ENCODE results near the gene FGF23. TPM values are rescaled to one million over a fixed set of nuclear protein-coding genes. Genes with fewer than 3 reads are reported as not detected.

The FGF23 gene
- not detected for total RNA-seq

DNA sequence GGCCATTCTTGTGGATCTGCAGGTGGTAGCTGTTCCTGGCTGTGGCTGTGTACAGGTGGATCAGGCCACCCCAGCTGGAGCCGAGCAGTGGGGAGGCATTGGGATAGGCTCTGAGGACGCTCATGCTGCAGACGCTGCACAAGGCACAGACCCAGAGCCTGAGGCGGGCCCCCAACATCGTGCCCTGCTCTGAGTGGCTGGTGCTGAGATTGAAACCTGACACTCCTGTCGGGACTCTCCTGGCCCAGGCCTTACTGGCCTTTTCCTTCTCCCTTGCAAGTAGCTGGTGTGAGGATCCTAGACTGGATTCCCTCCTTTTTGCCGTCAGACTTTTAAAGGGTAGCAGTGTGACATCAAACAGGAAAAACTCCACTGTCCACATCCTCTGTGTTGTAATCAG, at the start of gene FGF23:
Gene FGF23, minus strand, starts transcription at position 308 of the 400 bp plus-strand sequence. Its CDS starts 130 bp downstream, at position 178.
- ATAC-seq (no peak), DNase-seq (no peak)
- Histone ChIP-seq H3K4me1 (no peaks in the 10 kb centered on the region), H3K27ac (no peak within 1 kb of the TSS), H3K4me3 (no peak within 1 kb of the TSS), H3K27me3 (no peaks in the 10 kb centered on the region), H3K36me3 (replicated peaks in 1 of 2; ENCODE audit: insufficient read depth in 1 of 2, low read depth in 2 of 2) (no peaks in the 10 kb centered on the region), H3K9me3 (no peaks in the 10 kb centered on the region)
- no peak for TF ChIP-seq POLR2A (IDR thresholded peaks at IDR 0.05)
- TF ChIP-seq, protein P1, sequence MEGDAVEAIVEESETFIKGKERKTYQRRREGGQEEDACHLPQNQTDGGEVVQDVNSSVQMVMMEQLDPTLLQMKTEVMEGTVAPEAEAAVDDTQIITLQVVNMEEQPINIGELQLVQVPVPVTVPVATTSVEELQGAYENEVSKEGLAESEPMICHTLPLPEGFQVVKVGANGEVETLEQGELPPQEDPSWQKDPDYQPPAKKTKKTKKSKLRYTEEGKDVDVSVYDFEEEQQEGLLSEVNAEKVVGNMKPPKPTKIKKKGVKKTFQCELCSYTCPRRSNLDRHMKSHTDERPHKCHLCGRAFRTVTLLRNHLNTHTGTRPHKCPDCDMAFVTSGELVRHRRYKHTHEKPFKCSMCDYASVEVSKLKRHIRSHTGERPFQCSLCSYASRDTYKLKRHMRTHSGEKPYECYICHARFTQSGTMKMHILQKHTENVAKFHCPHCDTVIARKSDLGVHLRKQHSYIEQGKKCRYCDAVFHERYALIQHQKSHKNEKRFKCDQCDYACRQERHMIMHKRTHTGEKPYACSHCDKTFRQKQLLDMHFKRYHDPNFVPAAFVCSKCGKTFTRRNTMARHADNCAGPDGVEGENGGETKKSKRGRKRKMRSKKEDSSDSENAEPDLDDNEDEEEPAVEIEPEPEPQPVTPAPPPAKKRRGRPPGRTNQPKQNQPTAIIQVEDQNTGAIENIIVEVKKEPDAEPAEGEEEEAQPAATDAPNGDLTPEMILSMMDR (IDR thresholded peaks at IDR 0.05) = no peak
- intact Hi-C loops (cut with DNase I) = no loop called here
- 7 to 23% methylated on average over 6 to 7 of the region's 7 CpGs for WGBS, 2 donors

DNA sequence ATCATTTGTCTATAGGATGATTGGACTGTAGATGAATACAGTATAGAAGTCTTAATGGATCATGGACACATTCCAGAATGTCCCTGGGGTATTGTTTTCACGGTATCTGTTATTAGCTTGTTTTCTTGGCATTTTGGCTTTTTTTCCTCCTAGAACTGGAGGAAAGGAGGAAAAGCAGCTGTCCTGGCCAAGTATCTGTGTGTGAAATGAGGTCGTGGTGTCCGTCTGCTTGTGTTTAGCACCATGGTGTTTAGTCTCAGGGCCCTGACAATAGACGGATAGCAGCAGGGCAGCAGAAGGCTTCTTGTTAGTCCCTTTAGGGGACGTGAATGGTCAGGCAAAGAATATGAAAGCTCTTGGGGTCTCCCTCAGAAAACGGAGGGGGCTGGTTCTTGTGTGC, 44.9 kb upstream of the FGF23 start:
- Histone ChIP-seq H3K27ac (no peak overlapping the region), H3K36me3 (replicated peaks in 1 of 2; ENCODE audit: insufficient read depth in 1 of 2, low read depth in 2 of 2) (no peaks in the 10 kb centered on the region), H3K27me3 (no peaks in the 10 kb centered on the region), H3K4me1 (no peaks in the 10 kb centered on the region), H3K9me3 (no peaks in the 10 kb centered on the region), H3K4me3 (no peak overlapping the region)
- 39 to 40% methylated on average over 6 of the region's 6 CpGs for WGBS, 2 donors
- no peak for TF ChIP-seq POLR2A (IDR thresholded peaks at IDR 0.05)
- TF ChIP-seq, protein P1 (IDR thresholded peaks at IDR 0.05) = no peak
- ATAC-seq (no peak), DNase-seq (no peak)
- intact Hi-C loops (cut with DNase I) = no loop called here

DNA sequence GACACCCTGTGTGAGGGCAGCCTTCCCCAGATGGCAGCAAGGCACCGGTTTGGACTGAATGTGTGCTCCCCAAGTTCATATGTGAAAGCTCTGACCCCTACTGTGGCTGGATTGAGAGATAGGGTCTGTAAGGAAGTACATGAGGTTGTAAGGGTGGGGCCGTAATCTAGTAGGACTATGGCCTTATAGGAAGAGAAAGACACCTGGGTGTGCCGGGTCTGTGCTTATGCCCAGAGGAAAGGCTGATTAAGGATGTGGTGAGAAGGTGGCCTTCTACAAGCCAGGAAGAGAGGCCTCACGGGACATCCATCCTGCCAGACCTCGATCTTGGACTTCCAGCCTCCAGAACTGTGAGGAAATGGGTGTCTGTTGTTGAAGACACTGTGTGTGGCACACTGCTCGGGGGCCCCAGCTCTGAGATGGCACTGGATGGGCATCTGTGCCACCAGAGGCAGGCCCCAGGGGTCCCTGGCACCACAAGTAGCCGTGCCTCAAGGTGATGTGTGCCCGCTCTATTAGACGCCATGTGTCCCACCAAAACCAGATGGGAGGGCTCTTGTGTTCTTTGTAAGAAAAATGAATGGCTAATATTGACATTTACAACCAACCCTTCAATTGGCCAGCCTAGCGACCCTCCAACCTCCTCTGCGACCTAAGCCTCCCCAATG, 44.1 kb upstream of the FGF23 start:
- intact Hi-C loops (cut with DNase I) = no loop called here
- DNase-seq (no peak), ATAC-seq (no peak)
- Histone ChIP-seq H3K9me3 (no peaks in the 10 kb centered on the region), H3K4me1 (no peaks in the 10 kb centered on the region), H3K27ac (no peak overlapping the region), H3K4me3 (no peak overlapping the region), H3K27me3 (no peaks in the 10 kb centered on the region), H3K36me3 (replicated peaks in 1 of 2; ENCODE audit: insufficient read depth in 1 of 2, low read depth in 2 of 2) (no peaks in the 10 kb centered on the region)
- WGBS, 2 donors = 74 to 80% methylated on average over 11 of the region's 11 CpGs
- TF ChIP-seq, protein P1 (IDR thresholded peaks at IDR 0.05) = no peak
- TF ChIP-seq POLR2A (IDR thresholded peaks at IDR 0.05) = no peak

DNA sequence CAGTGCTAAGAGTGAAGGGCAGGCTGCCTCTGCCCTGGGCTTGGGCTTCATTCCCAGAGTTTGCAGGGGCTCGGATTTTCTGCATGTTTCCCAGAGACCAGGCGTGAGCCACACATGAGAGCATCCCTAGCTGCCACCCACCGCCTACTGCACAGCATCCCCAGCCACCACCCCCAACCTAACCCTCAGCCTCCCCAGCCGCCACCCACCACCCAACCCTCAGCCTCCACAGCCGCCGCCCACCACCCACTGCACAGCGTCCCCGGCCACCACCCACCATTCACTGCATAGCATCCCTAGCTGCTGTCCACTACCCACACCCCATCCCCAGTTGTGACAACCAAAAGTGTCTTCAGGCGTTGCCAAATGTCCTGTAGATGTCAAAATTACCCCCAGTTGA, 43.5 kb upstream of the FGF23 start:
- ATAC-seq = no peak
- Histone ChIP-seq H3K4me1 (no peaks in the 10 kb centered on the region), H3K9me3 (no peaks in the 10 kb centered on the region), H3K27ac (no peak overlapping the region), H3K36me3 (replicated peaks in 1 of 2; ENCODE audit: insufficient read depth in 1 of 2, low read depth in 2 of 2) (no peaks in the 10 kb centered on the region), H3K4me3 (no peak overlapping the region), H3K27me3 (no peaks in the 10 kb centered on the region)
- 81 to 82% methylated on average over 8 to 9 of the region's 9 CpGs for WGBS, 2 donors
- intact Hi-C loops (cut with DNase I) = no loop called here
- no peak for DNase-seq
- TF ChIP-seq POLR2A (IDR thresholded peaks at IDR 0.05) = no peak
- TF ChIP-seq, protein P1 (IDR thresholded peaks at IDR 0.05) = no peak

DNA sequence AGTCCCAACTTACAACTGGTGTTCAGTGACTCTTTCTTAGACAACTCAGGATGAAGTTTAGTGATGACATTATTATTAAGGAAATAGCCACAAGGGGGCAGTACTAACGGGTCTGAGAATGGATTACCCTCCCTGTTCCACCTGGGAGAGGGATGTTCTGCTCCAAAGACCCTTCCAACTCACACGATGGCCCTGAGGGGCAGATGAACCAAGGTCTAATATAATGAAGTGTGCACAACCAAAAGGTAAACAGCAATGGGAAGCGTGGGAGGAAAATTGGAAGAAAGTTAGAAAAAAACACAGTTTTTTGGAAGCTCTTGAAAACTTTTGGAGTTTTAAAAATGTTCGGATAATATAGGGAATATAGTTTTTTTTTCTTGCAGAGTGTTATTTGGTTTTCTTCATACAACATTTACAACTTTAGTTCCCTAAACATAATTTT, 42.1 kb upstream of the FGF23 start:
- intact Hi-C loops (cut with DNase I) = no loop called here
- Histone ChIP-seq H3K9me3 (no peaks in the 10 kb centered on the region), H3K36me3 (replicated peaks in 1 of 2; ENCODE audit: insufficient read depth in 1 of 2, low read depth in 2 of 2) (no peaks in the 10 kb centered on the region), H3K4me1 (no peaks in the 10 kb centered on the region), H3K4me3 (no peak overlapping the region), H3K27ac (no peak overlapping the region), H3K27me3 (peaks cover 0 to 3% of the 10 kb centered on the region in 2 donors)
- WGBS, 2 donors = 27 to 31% methylated on average over 4 of the region's 4 CpGs
- DNase-seq (no peak), ATAC-seq (no peak)
- TF ChIP-seq, protein P1 (IDR thresholded peaks at IDR 0.05) = peak; percentile 29 to 49 (median 41)
- TF ChIP-seq POLR2A (IDR thresholded peaks at IDR 0.05) = no peak

Measured in body of pancreas (tissue), 4 donors.